Measurements from ENCODE around the gene KRT84.

DNA sequence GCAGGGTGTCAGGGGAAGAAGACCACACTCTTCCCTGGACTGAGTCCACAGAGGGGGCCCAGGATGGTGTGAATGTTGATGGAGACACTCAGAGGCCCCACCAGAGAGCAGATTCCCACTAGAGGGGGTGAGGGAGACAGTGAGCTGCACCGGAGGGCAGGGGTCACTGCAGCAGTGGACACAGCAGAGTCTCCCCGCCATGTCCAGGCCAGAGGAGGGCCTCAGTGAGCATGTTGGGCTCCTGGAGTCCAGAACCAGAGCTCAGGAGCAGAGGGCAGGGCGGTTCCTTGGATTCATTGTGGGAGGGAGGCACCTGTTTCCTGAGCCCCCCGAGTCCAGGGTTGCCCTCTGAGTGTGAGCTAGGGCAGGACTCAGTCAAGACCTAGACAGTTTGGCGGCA lies 22.5 kb upstream of the KRT84 start:
- TF ChIP-seq, protein P1, sequence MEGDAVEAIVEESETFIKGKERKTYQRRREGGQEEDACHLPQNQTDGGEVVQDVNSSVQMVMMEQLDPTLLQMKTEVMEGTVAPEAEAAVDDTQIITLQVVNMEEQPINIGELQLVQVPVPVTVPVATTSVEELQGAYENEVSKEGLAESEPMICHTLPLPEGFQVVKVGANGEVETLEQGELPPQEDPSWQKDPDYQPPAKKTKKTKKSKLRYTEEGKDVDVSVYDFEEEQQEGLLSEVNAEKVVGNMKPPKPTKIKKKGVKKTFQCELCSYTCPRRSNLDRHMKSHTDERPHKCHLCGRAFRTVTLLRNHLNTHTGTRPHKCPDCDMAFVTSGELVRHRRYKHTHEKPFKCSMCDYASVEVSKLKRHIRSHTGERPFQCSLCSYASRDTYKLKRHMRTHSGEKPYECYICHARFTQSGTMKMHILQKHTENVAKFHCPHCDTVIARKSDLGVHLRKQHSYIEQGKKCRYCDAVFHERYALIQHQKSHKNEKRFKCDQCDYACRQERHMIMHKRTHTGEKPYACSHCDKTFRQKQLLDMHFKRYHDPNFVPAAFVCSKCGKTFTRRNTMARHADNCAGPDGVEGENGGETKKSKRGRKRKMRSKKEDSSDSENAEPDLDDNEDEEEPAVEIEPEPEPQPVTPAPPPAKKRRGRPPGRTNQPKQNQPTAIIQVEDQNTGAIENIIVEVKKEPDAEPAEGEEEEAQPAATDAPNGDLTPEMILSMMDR (IDR thresholded peaks at IDR 0.05) = no peak
- no peak for TF ChIP-seq POLR2A (IDR thresholded peaks at IDR 0.05)
